Measurements from ENCODE around the gene CTNNBL1. TPM values are rescaled to one million over a fixed set of nuclear protein-coding genes. Genes with fewer than 3 reads are reported as not detected.

The CTNNBL1 gene
- total RNA-seq, 1 experiment from 2014 or later: 71.2 TPM

DNA sequence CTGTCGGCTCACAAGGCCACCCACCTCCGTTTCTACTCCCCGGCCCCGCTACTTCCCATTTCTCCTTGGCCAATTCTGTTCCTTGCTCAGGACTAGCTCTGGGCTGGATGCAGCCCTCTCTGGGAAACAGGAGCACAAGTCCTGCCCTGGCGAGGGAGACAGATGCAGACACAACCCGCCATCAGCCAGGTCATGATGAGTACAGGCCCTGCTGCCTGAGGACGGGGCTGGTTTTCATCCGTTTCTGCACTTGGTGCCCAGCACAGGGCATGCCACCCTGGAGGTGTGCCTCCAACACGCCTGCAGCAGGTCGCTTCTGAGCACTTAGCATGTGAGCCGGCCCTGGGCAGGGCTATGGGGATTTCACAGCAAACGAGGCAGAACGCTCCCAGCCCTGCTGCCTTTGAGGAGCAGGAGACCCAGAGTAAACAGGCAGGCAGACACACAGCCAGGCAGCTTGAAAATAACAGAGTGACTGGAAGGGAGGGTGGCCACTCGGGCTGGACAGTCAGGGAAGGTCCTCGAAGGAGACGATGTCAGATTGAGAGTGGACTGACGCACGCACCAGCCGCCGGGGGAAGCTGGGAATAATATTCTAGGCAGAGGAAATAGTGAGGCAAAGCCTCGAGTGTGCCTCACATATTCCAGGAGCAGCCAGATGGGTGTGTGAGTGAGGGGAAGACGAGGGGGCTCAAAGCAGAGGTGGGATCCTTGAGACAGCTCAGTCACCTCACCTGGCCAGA is 187.9 kb downstream of the CTNNBL1 start:
- ChIA-PET CTCF (interaction anchor here (0.5 kb wide), 1 partner anchor 104 kb away, joined by 5 read pairs; no protein-coding TSS in a partner anchor), POLR2A (no interaction called here)
- Histone ChIP-seq H3K4me1 (ENCODE audit: control insufficient read depth, insufficient read depth, low read length) (no peaks in the 10 kb centered on the region), H3K27me3 (ENCODE audit: control insufficient read depth, insufficient read depth, low read length) (no peaks in the 10 kb centered on the region), H3K4me3 (ENCODE audit: low read depth in 2 of 2, low read length in 2 of 2) (no peak overlapping the region), H3K36me3 (ENCODE audit: control insufficient read depth, insufficient read depth, low read length) (no peaks in the 10 kb centered on the region), H3K27ac (ENCODE audit: low read length) (no peak overlapping the region), H3K9me3 (ENCODE audit: control insufficient read depth, insufficient read depth, low read depth, low read length) (no peaks in the 10 kb centered on the region)
- no peak for DNase-seq (ENCODE audit: low read depth, low spot score)
- BruUV-seq (replicated peaks): no TSS peak
- intact Hi-C loops (cut with micrococcal nuclease; ENCODE audit: unreplicated experiment): no loop called here
- TF ChIP-seq TCF7L2 (IDR thresholded peaks at IDR 0.05; ENCODE audit: low read depth, low read length) (no peak), SIN3A (IDR thresholded peaks at IDR 0.05; ENCODE audit: borderline replicate concordance, insufficient read depth, low read depth, low read length) (no peak), REST (IDR thresholded peaks at IDR 0.05; ENCODE audit: insufficient read depth in 1 of 2, low read depth in 2 of 2, low read length in 1 of 2) (no peak), POLR2AphosphoS5 (IDR thresholded peaks at IDR 0.05; ENCODE audit: low read depth, low read length) (no peak)
- TF ChIP-seq, protein P1, sequence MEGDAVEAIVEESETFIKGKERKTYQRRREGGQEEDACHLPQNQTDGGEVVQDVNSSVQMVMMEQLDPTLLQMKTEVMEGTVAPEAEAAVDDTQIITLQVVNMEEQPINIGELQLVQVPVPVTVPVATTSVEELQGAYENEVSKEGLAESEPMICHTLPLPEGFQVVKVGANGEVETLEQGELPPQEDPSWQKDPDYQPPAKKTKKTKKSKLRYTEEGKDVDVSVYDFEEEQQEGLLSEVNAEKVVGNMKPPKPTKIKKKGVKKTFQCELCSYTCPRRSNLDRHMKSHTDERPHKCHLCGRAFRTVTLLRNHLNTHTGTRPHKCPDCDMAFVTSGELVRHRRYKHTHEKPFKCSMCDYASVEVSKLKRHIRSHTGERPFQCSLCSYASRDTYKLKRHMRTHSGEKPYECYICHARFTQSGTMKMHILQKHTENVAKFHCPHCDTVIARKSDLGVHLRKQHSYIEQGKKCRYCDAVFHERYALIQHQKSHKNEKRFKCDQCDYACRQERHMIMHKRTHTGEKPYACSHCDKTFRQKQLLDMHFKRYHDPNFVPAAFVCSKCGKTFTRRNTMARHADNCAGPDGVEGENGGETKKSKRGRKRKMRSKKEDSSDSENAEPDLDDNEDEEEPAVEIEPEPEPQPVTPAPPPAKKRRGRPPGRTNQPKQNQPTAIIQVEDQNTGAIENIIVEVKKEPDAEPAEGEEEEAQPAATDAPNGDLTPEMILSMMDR (IDR thresholded peaks at IDR 0.05): no peak
- no peak for ATAC-seq
- in situ Hi-C loops (cut with HindIII; ENCODE audit: low pct_unique_long_range_greater_than_20kb, low sequenced_read_pairs): no loop called here

DNA sequence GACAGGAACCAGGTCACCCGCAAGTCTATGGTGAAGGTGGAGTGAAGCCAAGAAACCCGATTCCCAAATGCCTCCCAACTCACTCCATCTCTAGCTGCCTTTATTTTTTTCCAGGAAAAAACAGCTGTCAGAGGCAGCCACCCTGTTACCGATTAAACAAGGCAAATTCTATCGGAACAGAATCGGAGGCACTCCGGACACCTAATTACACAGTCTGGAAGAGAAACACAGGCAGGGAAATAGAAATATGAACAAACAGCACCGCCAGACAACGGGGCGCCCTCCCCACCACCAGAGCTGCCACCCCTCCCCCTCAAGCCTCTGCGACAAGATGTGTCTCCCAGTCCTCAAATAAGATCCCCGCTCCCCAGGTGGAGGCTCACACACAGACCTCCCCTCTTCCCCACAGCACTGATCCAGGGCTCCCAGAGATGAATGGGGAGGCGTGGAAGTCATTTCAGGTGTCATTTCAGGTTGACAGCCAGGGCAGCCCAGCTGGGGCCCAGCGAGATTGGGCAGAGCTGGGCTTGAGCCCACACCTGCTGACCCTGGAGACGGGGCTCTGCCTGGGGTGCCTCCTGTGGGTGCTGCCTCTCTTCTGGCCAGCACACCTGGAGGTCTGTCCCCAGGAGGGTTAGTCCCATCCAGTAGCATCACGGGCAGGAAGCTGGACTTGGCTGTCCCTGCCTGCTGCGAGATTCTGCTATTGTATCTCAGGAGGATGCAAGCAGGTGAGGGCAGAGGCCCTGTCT is 189.3 kb downstream of the CTNNBL1 start:
- intact Hi-C loops (cut with micrococcal nuclease; ENCODE audit: unreplicated experiment): no loop called here
- H3K27me3 ChIP-seq (ENCODE audit: control insufficient read depth, insufficient read depth, low read length): no peaks in the 10 kb centered on the region
- H3K36me3 ChIP-seq (ENCODE audit: control insufficient read depth, insufficient read depth, low read length): no peaks in the 10 kb centered on the region
- H3K4me1 ChIP-seq (ENCODE audit: control insufficient read depth, insufficient read depth, low read length): no peaks in the 10 kb centered on the region
- no peak for DNase-seq (ENCODE audit: low read depth, low spot score)
- no peak for TF ChIP-seq POLR2AphosphoS5 (IDR thresholded peaks at IDR 0.05; ENCODE audit: low read depth, low read length)
- no peak for TF ChIP-seq TCF7L2 (IDR thresholded peaks at IDR 0.05; ENCODE audit: low read depth, low read length)
- TF ChIP-seq, protein P1 (IDR thresholded peaks at IDR 0.05): no peak
- no peak for TF ChIP-seq REST (IDR thresholded peaks at IDR 0.05; ENCODE audit: insufficient read depth in 1 of 2, low read depth in 2 of 2, low read length in 1 of 2)
- no peak for TF ChIP-seq SIN3A (IDR thresholded peaks at IDR 0.05; ENCODE audit: borderline replicate concordance, insufficient read depth, low read depth, low read length)
- CTCF ChIA-PET: interaction anchor here (0.7 kb wide), 1 partner anchor 174 kb away, joined by 3 read pairs; no protein-coding TSS in a partner anchor
- H3K4me3 ChIP-seq (ENCODE audit: low read depth in 2 of 2, low read length in 2 of 2): no peak overlapping the region
- no peaks in the 10 kb centered on the region for H3K9me3 ChIP-seq (ENCODE audit: control insufficient read depth, insufficient read depth, low read depth, low read length)
- H3K27ac ChIP-seq (ENCODE audit: low read length): no peak overlapping the region
- ATAC-seq: no peak
- BruUV-seq (replicated peaks): no TSS peak
- in situ Hi-C loops (cut with HindIII; ENCODE audit: low pct_unique_long_range_greater_than_20kb, low sequenced_read_pairs): no loop called here
- POLR2A ChIA-PET: no interaction called here

Data from Panc1 (cell line).